ENCODE measurements around the gene USP17L29. TPM values are rescaled to one million over a fixed set of nuclear protein-coding genes. Genes with fewer than 3 reads are reported as not detected.
"Not testable (repeated sequence)": the region's sequence is repeated elsewhere in the genome, so short reads cannot be mapped to it uniquely, and the experiment has no call there.

USP17L29 gene
- polyA plus RNA-seq, 1 of the 3 experiments (the other 2 are of a cell fraction): not detected

DNA sequence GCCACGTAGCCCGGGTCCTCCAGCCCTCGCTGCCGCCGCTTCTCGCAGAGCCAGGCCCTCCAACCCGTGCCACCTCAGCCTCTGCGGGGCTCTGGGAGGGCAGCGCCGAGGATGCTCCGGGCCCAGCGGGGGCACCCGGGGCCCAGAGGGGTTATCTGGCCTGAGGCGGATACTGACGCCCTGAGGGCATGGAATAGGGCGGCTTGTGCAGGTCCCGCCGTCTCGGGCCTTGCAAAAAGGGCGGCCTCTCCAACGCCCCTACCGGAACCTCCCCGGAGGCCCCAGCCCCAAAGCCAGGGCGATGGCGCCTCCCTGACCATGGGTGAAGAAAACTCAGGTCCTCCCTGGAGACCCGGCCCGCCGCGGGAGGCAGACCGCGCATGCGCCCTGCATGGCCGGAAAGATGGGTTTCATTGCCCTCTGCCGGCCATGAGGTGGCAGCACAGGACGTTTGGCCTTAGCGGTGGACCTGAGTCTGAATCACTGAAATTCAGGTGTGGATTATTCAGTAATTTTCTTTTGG, 27.6 kb downstream of the USP17L29 start:
- H3K9me3 ChIP-seq; H3K4me1 ChIP-seq (ENCODE audit: control insufficient read depth in 1 of 2, insufficient read depth in 2 of 2, low read depth in 1 of 2, low read length in 1 of 2); H3K79me2 ChIP-seq (ENCODE audit: insufficient read depth); H4K20me1 ChIP-seq (ENCODE audit: insufficient read depth); H3K27me3 ChIP-seq (ENCODE audit: insufficient read depth); H3K36me3 ChIP-seq (replicated peaks in 1 of 2; ENCODE audit: control insufficient read depth in 1 of 2, insufficient read depth in 2 of 2, low read length in 1 of 2); H3K9me2 ChIP-seq; POLR2A ChIA-PET; H3K27ac ChIP-seq (ENCODE audit: low read depth in 2 of 2, low read length in 1 of 2); H3F3A ChIP-seq (replicated peaks; ENCODE audit: insufficient read depth): not testable (repeated sequence)
- peak overlapping the region; percentile 52 for H3K9ac ChIP-seq
- H2AFZ ChIP-seq (ENCODE audit: low read depth): peak overlapping the region; percentile 78
- TF ChIP-seq, protein P1, sequence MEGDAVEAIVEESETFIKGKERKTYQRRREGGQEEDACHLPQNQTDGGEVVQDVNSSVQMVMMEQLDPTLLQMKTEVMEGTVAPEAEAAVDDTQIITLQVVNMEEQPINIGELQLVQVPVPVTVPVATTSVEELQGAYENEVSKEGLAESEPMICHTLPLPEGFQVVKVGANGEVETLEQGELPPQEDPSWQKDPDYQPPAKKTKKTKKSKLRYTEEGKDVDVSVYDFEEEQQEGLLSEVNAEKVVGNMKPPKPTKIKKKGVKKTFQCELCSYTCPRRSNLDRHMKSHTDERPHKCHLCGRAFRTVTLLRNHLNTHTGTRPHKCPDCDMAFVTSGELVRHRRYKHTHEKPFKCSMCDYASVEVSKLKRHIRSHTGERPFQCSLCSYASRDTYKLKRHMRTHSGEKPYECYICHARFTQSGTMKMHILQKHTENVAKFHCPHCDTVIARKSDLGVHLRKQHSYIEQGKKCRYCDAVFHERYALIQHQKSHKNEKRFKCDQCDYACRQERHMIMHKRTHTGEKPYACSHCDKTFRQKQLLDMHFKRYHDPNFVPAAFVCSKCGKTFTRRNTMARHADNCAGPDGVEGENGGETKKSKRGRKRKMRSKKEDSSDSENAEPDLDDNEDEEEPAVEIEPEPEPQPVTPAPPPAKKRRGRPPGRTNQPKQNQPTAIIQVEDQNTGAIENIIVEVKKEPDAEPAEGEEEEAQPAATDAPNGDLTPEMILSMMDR (IDR thresholded peaks at IDR 0.05): peak; percentile 68
- peak; percentile 48 for DNase-seq
- peak overlapping the region; percentile 74 for H3K4me2 ChIP-seq
- CTCF ChIA-PET: interaction anchor here (1.0 kb wide), 1 partner anchor 380 kb away, joined by 3 read pairs; no protein-coding TSS in a partner anchor
- H3K4me3 ChIP-seq (ENCODE audit: low read depth in 2 of 2, low read length in 1 of 2): peak overlapping the region; percentile 47; a peak in 3 of 4 replicates
- WGBS (ENCODE audit: low lambda C conversion rate): 2% methylated on average over 3 of the region's 36 CpGs

GRCh38 chr4:9384126-9384525, 30.7 kb downstream of the USP17L29 start:
- CTCF ChIA-PET: no interaction called here
- no peaks in the 10 kb centered on the region for H3K27me3 ChIP-seq (ENCODE audit: insufficient read depth)
- no peak overlapping the region for H2AFZ ChIP-seq (ENCODE audit: low read depth)
- H3K79me2 ChIP-seq (ENCODE audit: insufficient read depth): no peaks in the 10 kb centered on the region
- POLR2A ChIA-PET: no interaction called here
- no peak overlapping the region for H3K9ac ChIP-seq
- no peak overlapping the region for H3K27ac ChIP-seq (ENCODE audit: low read depth in 2 of 2, low read length in 1 of 2)
- no peak overlapping the region for H3K4me3 ChIP-seq (ENCODE audit: low read depth in 2 of 2, low read length in 1 of 2)
- no peaks in the 10 kb centered on the region; a peak in 1 of 4 replicates for H3K4me1 ChIP-seq (ENCODE audit: control insufficient read depth in 1 of 2, insufficient read depth in 2 of 2, low read depth in 1 of 2, low read length in 1 of 2)
- TF ChIP-seq ZBTB33 (IDR thresholded peaks at IDR 0.05; ENCODE audit: borderline replicate concordance, low read depth): no peak
- TF ChIP-seq, protein P2, sequence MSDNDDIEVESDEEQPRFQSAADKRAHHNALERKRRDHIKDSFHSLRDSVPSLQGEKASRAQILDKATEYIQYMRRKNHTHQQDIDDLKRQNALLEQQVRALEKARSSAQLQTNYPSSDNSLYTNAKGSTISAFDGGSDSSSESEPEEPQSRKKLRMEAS (IDR thresholded peaks at IDR 0.05; ENCODE audit: low read depth): no peak
- TF ChIP-seq, protein P1 (IDR thresholded peaks at IDR 0.05): no peak
- no peak for TF ChIP-seq POLR2AphosphoS5 (IDR thresholded peaks at IDR 0.05; ENCODE audit: low read depth, low read length)
- TF ChIP-seq, protein P3, sequence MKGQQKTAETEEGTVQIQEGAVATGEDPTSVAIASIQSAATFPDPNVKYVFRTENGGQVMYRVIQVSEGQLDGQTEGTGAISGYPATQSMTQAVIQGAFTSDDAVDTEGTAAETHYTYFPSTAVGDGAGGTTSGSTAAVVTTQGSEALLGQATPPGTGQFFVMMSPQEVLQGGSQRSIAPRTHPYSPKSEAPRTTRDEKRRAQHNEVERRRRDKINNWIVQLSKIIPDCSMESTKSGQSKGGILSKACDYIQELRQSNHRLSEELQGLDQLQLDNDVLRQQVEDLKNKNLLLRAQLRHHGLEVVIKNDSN (IDR thresholded peaks at IDR 0.05; ENCODE audit: borderline replicate concordance, low read depth): no peak
- DNase-seq: no peak
- H3F3A ChIP-seq (replicated peaks; ENCODE audit: insufficient read depth): no peaks in the 10 kb centered on the region
- WGBS (ENCODE audit: low lambda C conversion rate): 0% methylated on average over 1 of the region's 1 CpG
- H3K9me3 ChIP-seq: no peaks in the 10 kb centered on the region
- H3K9me2 ChIP-seq: no peaks in the 10 kb centered on the region
- no peaks in the 10 kb centered on the region for H4K20me1 ChIP-seq (ENCODE audit: insufficient read depth)
- H3K4me2 ChIP-seq: no peak overlapping the region
- no peaks in the 10 kb centered on the region for H3K36me3 ChIP-seq (replicated peaks in 1 of 2; ENCODE audit: control insufficient read depth in 1 of 2, insufficient read depth in 2 of 2, low read length in 1 of 2)

DNA sequence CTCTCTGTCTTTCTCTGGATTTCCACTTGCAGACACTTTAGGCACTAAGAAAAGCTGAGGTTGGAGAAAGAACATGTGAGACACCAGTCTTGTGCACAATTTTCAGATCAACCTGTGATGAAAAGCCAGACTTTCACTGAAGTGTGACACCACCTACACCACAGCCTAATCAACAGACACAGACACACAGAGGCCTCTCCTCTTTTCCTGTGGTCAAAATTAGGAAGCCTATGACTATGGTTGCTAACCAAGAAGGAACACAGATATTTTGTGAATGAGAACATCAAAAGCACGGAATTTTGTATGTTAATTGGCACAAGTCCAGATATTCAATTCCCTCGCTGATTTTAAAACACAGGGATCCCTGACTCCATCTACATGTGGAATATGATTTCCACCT, 35.6 kb downstream of the USP17L29 start:
- H3K27ac ChIP-seq (ENCODE audit: low read depth in 2 of 2, low read length in 1 of 2); H3K79me2 ChIP-seq (ENCODE audit: insufficient read depth); H4K20me1 ChIP-seq (ENCODE audit: insufficient read depth); POLR2A ChIA-PET; H2AFZ ChIP-seq (ENCODE audit: low read depth); CTCF ChIA-PET; H3K9me2 ChIP-seq; H3K4me1 ChIP-seq (ENCODE audit: control insufficient read depth in 1 of 2, insufficient read depth in 2 of 2, low read depth in 1 of 2, low read length in 1 of 2); H3K36me3 ChIP-seq (replicated peaks in 1 of 2; ENCODE audit: control insufficient read depth in 1 of 2, insufficient read depth in 2 of 2, low read length in 1 of 2); H3K9ac ChIP-seq; H3F3A ChIP-seq (replicated peaks; ENCODE audit: insufficient read depth); H3K9me3 ChIP-seq; H3K27me3 ChIP-seq (ENCODE audit: insufficient read depth); DNase-seq; H3K4me2 ChIP-seq; H3K4me3 ChIP-seq (ENCODE audit: low read depth in 2 of 2, low read length in 1 of 2): not testable (repeated sequence)
- WGBS (ENCODE audit: low lambda C conversion rate): 0% methylated on average over 2 of the region's 2 CpGs

Data from SK-N-SH (cell line).